HG02973 (cell line): ENCODE data around the gene IL17RD.
"Not testable (repeated sequence)": the region's sequence is repeated elsewhere in the genome, so short reads cannot be mapped to it uniquely, and the experiment has no call there.

Source experiments
- ATAC-seq: cut with Tn5 transposase; IDR thresholded peaks from one replicate; pipeline ENCODE4 v1.9.1; 2021; ENCODE audit warnings: moderate library complexity; ENCODE audit not compliant: unreplicated experiment

IL17RD gene

GRCh38 chr3:57095363-57095762, 69.8 kb downstream of the IL17RD start:
- ATAC-seq, result no peak

GRCh38 chr3:57094575-57094974, 70.6 kb downstream of the IL17RD start:
- ATAC-seq, result no peak

- no peak for ATAC-seq
Measured at GRCh38 chr3:57093971-57094535, 71.1 kb downstream of the IL17RD start.

GRCh38 chr3:57093489-57093888, 71.7 kb downstream of the IL17RD start:
- ATAC-seq, result no peak

GRCh38 chr3:57091521-57092273, 73.5 kb downstream of the IL17RD start:
- ATAC-seq, result no peak

GRCh38 chr3:57089043-57089442, 76.1 kb downstream of the IL17RD start:
- no peak for ATAC-seq

- no peak for ATAC-seq
Measured at GRCh38 chr3:57088503-57088902, 76.7 kb downstream of the IL17RD start.

GRCh38 chr3:57087361-57088092, 77.6 kb downstream of the IL17RD start:
- ATAC-seq, result no peak

GRCh38 chr3:57086201-57086600, 79.0 kb downstream of the IL17RD start:
- ATAC-seq, result no peak

- ATAC-seq, result no peak
Measured at GRCh38 chr3:57085211-57085610, 79.9 kb downstream of the IL17RD start.

- ATAC-seq, result not testable (repeated sequence)
Measured at GRCh38 chr3:57083266-57083995, 81.7 kb downstream of the IL17RD start.

- ATAC-seq, result no peak
Measured at GRCh38 chr3:57082481-57082880, 82.7 kb downstream of the IL17RD start.

GRCh38 chr3:57081173-57081572, 84.0 kb downstream of the IL17RD start:
- no peak for ATAC-seq

- no peak for ATAC-seq
Measured at GRCh38 chr3:57080171-57080570, 85.0 kb downstream of the IL17RD start.

GRCh38 chr3:57079474-57079831, 85.7 kb downstream of the IL17RD start:
- ATAC-seq, result no peak

- no peak for ATAC-seq
Measured at GRCh38 chr3:57078635-57079473, 86.3 kb downstream of the IL17RD start.

GRCh38 chr3:57078344-57078634, 86.9 kb downstream of the IL17RD start:
- ATAC-seq, result no peak

GRCh38 chr3:57077630-57078343, 87.4 kb downstream of the IL17RD start:
- no peak for ATAC-seq

GRCh38 chr3:57076422-57076951, 88.7 kb downstream of the IL17RD start:
- ATAC-seq, result no peak

GRCh38 chr3:57074135-57074534, 91.0 kb downstream of the IL17RD start:
- no peak for ATAC-seq
